ENCODE data around the gene FBXO48.
A peak's percentile ranks its signal among the peaks of the same experiment; 100 is the strongest.

FBXO48 gene

GRCh38 chr2:68487773-68488355, 20.8 kb upstream of the FBXO48 start:
- Histone ChIP-seq H3K27ac (no peak overlapping the region), H3K4me3 (no peak overlapping the region)
- TF ChIP-seq CTCF (IDR thresholded peaks at IDR 0.05), result peak; percentile 33
- no peak for DNase-seq (ENCODE audit: low spot score)

- no peak for TF ChIP-seq CTCF (IDR thresholded peaks at IDR 0.05)
- Histone ChIP-seq H3K27ac (no peak overlapping the region), H3K4me3 (no peak overlapping the region)
- no peak for DNase-seq (ENCODE audit: low spot score)
These were observed 15.9 kb upstream of the FBXO48 start for GRCh38 chr2:68483011-68483410.

DNA sequence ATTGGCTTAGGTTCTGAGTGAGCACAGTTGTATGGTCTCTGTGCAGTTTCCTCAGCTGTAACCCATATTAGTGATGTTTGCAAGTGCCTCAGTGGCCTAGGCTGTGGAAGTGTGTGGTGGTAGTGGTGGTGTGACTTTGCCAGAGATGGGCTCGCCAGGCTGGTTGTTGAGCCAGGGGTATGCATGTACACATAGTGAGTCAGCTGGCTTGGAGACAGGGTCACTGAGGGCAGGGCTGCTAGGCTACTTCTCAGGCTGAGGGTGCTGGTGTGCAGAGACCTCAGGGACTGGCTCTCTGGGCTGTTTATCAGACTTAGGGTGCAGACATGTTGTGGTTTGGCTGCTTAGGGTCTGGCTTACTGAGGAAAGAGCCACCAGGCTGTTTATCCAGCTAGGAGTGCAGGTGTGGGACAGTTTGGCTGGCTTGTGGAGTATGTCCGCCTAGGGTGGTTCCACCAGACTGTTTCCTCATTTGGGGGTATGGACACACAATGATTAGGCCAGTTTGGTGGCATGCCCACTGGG, 15.3 kb upstream of the FBXO48 start:
- TF ChIP-seq CTCF (IDR thresholded peaks at IDR 0.05), result no peak
- Histone ChIP-seq H3K27ac (no peak overlapping the region), H3K4me3 (no peak overlapping the region)
- no peak for DNase-seq (ENCODE audit: low spot score)

GRCh38 chr2:68478688-68479087, 11.6 kb upstream of the FBXO48 start:
- no peak for TF ChIP-seq CTCF (IDR thresholded peaks at IDR 0.05)
- DNase-seq (ENCODE audit: low spot score), result no peak
- Histone ChIP-seq H3K27ac (no peak overlapping the region), H3K4me3 (no peak overlapping the region)

GRCh38 chr2:68476454-68476853, 9.4 kb upstream of the FBXO48 start:
- no peak for TF ChIP-seq CTCF (IDR thresholded peaks at IDR 0.05)
- H3K4me3 ChIP-seq, result no peak overlapping the region
- H3K27ac ChIP-seq, result no peak overlapping the region
- DNase-seq (ENCODE audit: low spot score), result no peak

DNA sequence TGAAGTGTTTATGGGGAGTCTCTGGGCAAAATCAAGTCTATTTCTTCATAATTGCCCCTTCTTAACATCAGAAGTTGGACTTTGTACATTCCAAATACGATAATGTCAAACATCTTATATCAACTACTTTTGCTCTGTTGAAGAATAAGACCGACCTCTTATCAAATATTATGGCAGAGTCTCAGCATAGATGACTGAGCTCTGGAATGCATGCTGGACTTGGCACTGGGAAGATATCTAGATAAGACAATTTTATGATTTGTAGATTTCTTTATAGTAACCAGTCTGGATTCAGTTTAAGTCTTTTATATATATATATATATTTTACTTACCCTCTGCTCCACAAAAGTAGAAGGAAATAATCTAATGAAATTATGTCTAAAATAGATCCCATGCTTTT, 8.5 kb upstream of the FBXO48 start:
- no peak for DNase-seq (ENCODE audit: low spot score)
- TF ChIP-seq CTCF (IDR thresholded peaks at IDR 0.05), result no peak
- no peak overlapping the region for H3K27ac ChIP-seq

DNA sequence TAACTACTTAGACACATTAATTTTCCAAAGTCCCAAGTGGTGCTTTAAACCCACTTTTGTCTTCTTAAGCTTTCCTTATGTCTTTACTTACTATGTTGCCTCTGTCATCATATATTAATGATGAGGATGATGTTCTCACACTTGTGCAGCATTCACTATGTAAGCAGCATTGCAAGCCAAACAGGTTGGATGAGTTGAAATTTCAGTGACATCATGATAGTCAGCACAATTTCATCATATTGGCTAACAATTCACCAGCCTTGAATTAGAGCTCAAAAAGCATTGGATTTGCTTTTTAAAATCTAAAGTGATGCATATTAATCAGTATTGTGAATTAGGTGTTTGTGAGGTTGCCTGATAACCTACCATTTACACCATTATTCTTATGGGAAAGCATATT, 8.0 kb upstream of the FBXO48 start:
- no peak overlapping the region for H3K4me3 ChIP-seq
- no peak for DNase-seq (ENCODE audit: low spot score)
- TF ChIP-seq CTCF (IDR thresholded peaks at IDR 0.05), result no peak
- no peak overlapping the region for H3K27ac ChIP-seq

More for the DNA sequence above, 8.5 kb upstream of the FBXO48 start:
- H3K4me3 ChIP-seq, result no peak overlapping the region

All from coronary artery (tissue), 2 donors.